Mammary epithelial cell (primary cell): ENCODE measurements around the gene ELMO1.

Experiments
- CTCF ChIP-seq, 2 donors: IDR thresholded peaks in 1 of 2; conservative IDR thresholded peaks in 1 of 2; 2 replicates each; pipeline ENCODE4 v1.5.1; 2011 to 2012; ENCODE audit warnings: inconsistent platforms in 2 of 2, low read length in 2 of 2, mild to moderate bottlenecking in 2 of 2, control low read depth in 1 of 2, low read depth in 1 of 2; ENCODE audit not compliant: insufficient read depth in 1 of 2; ENCODE audit errors: extremely low read depth in 1 of 2
- EZH2 ChIP-seq: IDR thresholded peaks from 2 replicates; pipeline ENCODE4 v1.6.1; 2012; ENCODE audit warnings: low read length, inconsistent platforms, borderline replicate concordance

- TF ChIP-seq CTCF (conservative IDR thresholded peaks at IDR 0.05 in 1 of 2, IDR thresholded peaks at IDR 0.05 in 1 of 2; ENCODE audit: extremely low read depth in 1 of 2, insufficient read depth in 1 of 2, low read depth in 1 of 2, low read length in 2 of 2), result peak; percentile 22 to 68
- no peak for TF ChIP-seq EZH2
These were observed 213.7 kb downstream of the ELMO1 start for GRCh38 chr7:37234928-37235327.
